SK-N-MC (cell line): ENCODE data around the gene TTC34.

Source experiments
- EZH2 ChIP-seq: fragments of 200-600 bp; sonication (generic); IDR thresholded peaks from one replicate; pipeline ENCODE4 v1.6.1; 2017; ENCODE audit warnings: antibody characterized with exemption
- FOXP2 ChIP-seq: optimal IDR thresholded peaks from 2 replicates; pipeline ENCODE3; 2011; ENCODE audit warnings: mild to moderate bottlenecking, moderate library complexity; ENCODE audit not compliant: insufficient read depth; ENCODE audit errors: extremely low read length, control extremely low read depth
- POLR2AphosphoS5 ChIP-seq: IDR thresholded peaks from 2 replicates; pipeline ENCODE4 v1.6.1; 2012; ENCODE audit warnings: mild to moderate bottlenecking, low read depth, low read length, borderline replicate concordance

DNA sequence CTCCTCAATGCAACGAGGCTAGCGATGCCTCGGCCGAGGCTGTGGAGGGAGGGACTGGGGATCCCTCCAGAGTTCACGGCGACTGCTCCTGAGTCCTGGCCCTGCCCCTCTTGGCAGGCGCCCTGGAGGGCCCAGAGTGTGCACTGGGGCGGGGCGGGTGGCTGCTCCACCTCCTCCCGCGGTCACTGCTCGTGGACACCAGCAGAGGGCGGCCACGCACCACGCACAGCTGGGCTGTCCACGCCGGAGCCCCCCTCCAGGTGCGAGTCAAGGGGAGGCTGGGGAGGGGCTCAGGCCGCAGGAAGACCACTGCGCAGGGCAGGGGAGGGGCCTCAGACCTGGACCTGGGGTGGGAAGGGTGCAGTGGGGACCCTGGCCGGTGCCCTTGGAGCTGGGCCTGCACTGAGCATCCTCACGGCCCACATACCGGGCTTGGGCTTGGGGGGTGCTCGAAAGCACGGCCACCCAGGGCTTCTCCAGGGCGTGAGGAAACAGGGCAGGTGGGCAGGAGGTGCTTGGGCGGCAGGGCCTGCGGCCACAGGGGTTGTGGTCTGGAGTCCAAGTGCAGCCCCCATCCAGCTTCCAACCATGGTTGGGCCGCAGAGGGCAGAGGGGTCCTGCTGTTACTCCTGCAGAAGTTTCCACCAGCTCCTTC lies 20.6 kb upstream of the TTC34 start:
- TF ChIP-seq EZH2 (no peak), POLR2AphosphoS5 (no peak), FOXP2 (no peak)
